SK-N-SH (cell line): ENCODE data around the gene EPHX1. TPM values are rescaled to one million over a fixed set of nuclear protein-coding genes. Genes with fewer than 3 reads are reported as not detected.

ENCODE experiments used
- CTCF ChIA-PET: fragments of 300-600, 350-600 bp; formaldehyde crosslinking; extraction: SDS; loops from one replicate; lab custom pipeline; 2021; lab: Yijun Ruan, JAX
- POLR2A ChIA-PET: fragments of 350-600 bp; sonication (Branson Sonifier 250); formaldehyde crosslinking; extraction: SDS; loops from one replicate; lab custom pipeline; 2020; ENCODE audit warnings: antibody characterized with exemption, inconsistent platforms; lab: Yijun Ruan, JAX
- DNase-seq: peaks from one replicate; pipeline ENCODE4 v3.0.0; 2012
- H2AFZ ChIP-seq: fragments of 200-600 bp; sonication (generic); 2 replicates; pipeline ENCODE4 v1.8.1; 2016; ENCODE audit warnings: antibody characterized with exemption, mild to moderate bottlenecking, low read depth
- H3F3A ChIP-seq: fragments of 200-600 bp; sonication (generic); replicated peaks from 2 replicates; pipeline ENCODE3; 2016; ENCODE audit warnings: antibody characterized with exemption, mild to moderate bottlenecking; ENCODE audit not compliant: insufficient read depth
- H3K27ac ChIP-seq, 2 experiments: fragments of 200-500 bp in 1 of 2; fragments of 200-600 bp in 1 of 2; sonication (Bioruptor generic) in 1 of 2; sonication (generic), shearing (Covaris generic) in 1 of 2; 2 replicates each; pipeline versions ENCODE4 v1.5.1 to v1.6.1; 2014 to 2016; ENCODE audit warnings: low read depth in 2 of 2, inconsistent platforms in 1 of 2, low read length in 1 of 2, mild to moderate bottlenecking in 1 of 2, mixed read lengths in 1 of 2
- H3K27me3 ChIP-seq: fragments of 200-600 bp; sonication (generic), shearing (Covaris generic); 2 replicates; pipeline ENCODE4 v1.6.1; 2016; ENCODE audit warnings: mixed run types; ENCODE audit not compliant: insufficient read depth
- H3K36me3 ChIP-seq, 2 experiments: fragments of 200-500 bp in 1 of 2; fragments of 200-600 bp in 1 of 2; sonication (Bioruptor generic) in 1 of 2; sonication (generic) in 1 of 2; replicated peaks in 1 of 2; 2 replicates each; pipeline versions ENCODE3 to v1.5.1; 2014 to 2016; ENCODE audit warnings: low read length in 1 of 2, mild to moderate bottlenecking in 1 of 2; ENCODE audit not compliant: insufficient read depth in 2 of 2, control insufficient read depth in 1 of 2
- H3K4me1 ChIP-seq, 2 experiments: fragments of 200-500 bp in 1 of 2; fragments of 200-600 bp in 1 of 2; sonication (Bioruptor generic) in 1 of 2; sonication (generic), shearing (Covaris generic) in 1 of 2; 2 replicates each; pipeline versions ENCODE4 v1.5.1 to v1.6.1; 2014 to 2016; ENCODE audit warnings: low read depth in 1 of 2, low read length in 1 of 2, mixed run types in 1 of 2; ENCODE audit not compliant: insufficient read depth in 2 of 2, control insufficient read depth in 1 of 2
- H3K4me2 ChIP-seq: fragments of 200-600 bp; sonication (generic), shearing (Covaris generic); 2 replicates; pipeline ENCODE4 v1.6.1; 2017; ENCODE audit warnings: mixed run types
- H3K4me3 ChIP-seq, 2 experiments: fragments of 200-500 bp in 1 of 2; fragments of 200-600 bp in 1 of 2; sonication (Bioruptor generic) in 1 of 2; sonication (generic), shearing (Covaris generic) in 1 of 2; 2 replicates each; pipeline versions ENCODE4 v1.5.1 to v1.8.1; 2014 to 2016; ENCODE audit warnings: low read depth in 2 of 2, inconsistent platforms in 1 of 2, low read length in 1 of 2, mild to moderate bottlenecking in 1 of 2, mixed read lengths in 1 of 2, moderate library complexity in 1 of 2
- H3K79me2 ChIP-seq: fragments of 200-600 bp; sonication (generic); 2 replicates; pipeline ENCODE4 v1.8.1; 2017; ENCODE audit warnings: mild to moderate bottlenecking; ENCODE audit not compliant: insufficient read depth
- H3K9ac ChIP-seq: fragments of 200-600 bp; sonication (generic); 2 replicates; pipeline ENCODE4 v1.6.1; 2017; ENCODE audit warnings: mixed run types
- H3K9me2 ChIP-seq: fragments of 200-600 bp; sonication (generic); 2 replicates; pipeline ENCODE4 v1.6.1; 2017; ENCODE audit warnings: mixed run types
- H3K9me3 ChIP-seq: fragments of 200-600 bp; sonication (generic); 2 replicates; pipeline ENCODE4 v1.6.1; 2017; ENCODE audit warnings: mixed run types, mild to moderate bottlenecking, moderate library complexity
- H4K20me1 ChIP-seq: fragments of 200-600 bp; sonication (generic); 2 replicates; pipeline ENCODE4 v1.6.1; 2017; ENCODE audit warnings: mild to moderate bottlenecking, mixed run types; ENCODE audit not compliant: insufficient read depth
- FOXM1 ChIP-seq: IDR thresholded peaks from 2 replicates; pipeline ENCODE4 v1.4.0; 2012; ENCODE audit warnings: low read depth, mild to moderate bottlenecking
- GABPA ChIP-seq: IDR thresholded peaks from 2 replicates; pipeline ENCODE4 v1.4.0; 2012; ENCODE audit warnings: low read depth, mild to moderate bottlenecking
- MEF2A ChIP-seq: IDR thresholded peaks from 2 replicates; pipeline ENCODE4 v1.4.0; 2012; ENCODE audit warnings: low read depth, borderline replicate concordance
- MXI1 ChIP-seq: IDR thresholded peaks from 2 replicates; pipeline ENCODE4 v1.6.1; 2012; ENCODE audit warnings: mild to moderate bottlenecking, low read depth, low read length, improper control_type of control experiment
- NFIC ChIP-seq: IDR thresholded peaks from 2 replicates; pipeline ENCODE4 v1.4.0; 2012; ENCODE audit warnings: borderline replicate concordance
- RAD21 ChIP-seq: IDR thresholded peaks from 2 replicates; pipeline ENCODE4 v1.6.1; 2012; ENCODE audit warnings: mild to moderate bottlenecking, low read length
- RCOR1 ChIP-seq: fragments of 150-350 bp; IDR thresholded peaks from 2 replicates; pipeline ENCODE4 v1.6.1; 2017; ENCODE audit warnings: antibody characterized with exemption, low read length
- REST ChIP-seq: IDR thresholded peaks from 2 replicates; pipeline ENCODE4 v1.6.1; 2012; ENCODE audit warnings: mild to moderate bottlenecking, low read depth, low read length, moderate library complexity
- RFX5 ChIP-seq: IDR thresholded peaks from 2 replicates; pipeline ENCODE4 v1.6.1; 2012; ENCODE audit warnings: mild to moderate bottlenecking, improper control_type of control experiment, low read length
- RXRA ChIP-seq: IDR thresholded peaks from 2 replicates; pipeline ENCODE4 v1.4.0; 2012; ENCODE audit warnings: low read depth, mild to moderate bottlenecking, borderline replicate concordance
- SIN3A ChIP-seq: IDR thresholded peaks from 2 replicates; pipeline ENCODE4 v1.6.1; 2012; ENCODE audit warnings: low read depth, mild to moderate bottlenecking, low read length, moderate library complexity, borderline replicate concordance
- SMC3 ChIP-seq: IDR thresholded peaks from 2 replicates; pipeline ENCODE4 v1.6.1; 2012; ENCODE audit warnings: low read depth, low read length, improper control_type of control experiment
- TCF12 ChIP-seq: IDR thresholded peaks from 2 replicates; pipeline ENCODE4 v1.4.0; 2012
- USF1 ChIP-seq: IDR thresholded peaks from 2 replicates; pipeline ENCODE4 v1.4.0; 2012; ENCODE audit warnings: low read depth, borderline replicate concordance
- YY1 ChIP-seq: IDR thresholded peaks from 2 replicates; pipeline ENCODE4 v1.4.0; 2012; ENCODE audit warnings: low read depth, mild to moderate bottlenecking
- ZBTB33 ChIP-seq: IDR thresholded peaks from 2 replicates; pipeline ENCODE4 v1.4.0; 2012; ENCODE audit warnings: low read depth, borderline replicate concordance
- WGBS: methylation state at CpG from one replicate; pipeline ENCODE4 v1.1.6; 2017; ENCODE audit warnings: low lambda C conversion rate; 5-methylcytosine and 5-hydroxymethylcytosine counted together
- polyA plus RNA-seq, 3 experiments: library from polyadenylated mRNA; depleted of rRNA; stranded (reverse); fragments of >200 nt; gene quantifications; 2 replicates each; pipeline ENCODE4 v1.2.3, GENCODE V29; 2012

EPHX1 gene
- polyA plus RNA-seq, 1 of the 3 experiments (the other 2 are of a cell fraction), result 45.7 TPM

- TF ChIP-seq REST (no peak), SIN3A (no peak), RCOR1 (no peak), FOXM1 (no peak), USF1 (no peak), GABPA (no peak), ZBTB33 (no peak)
These were observed 79.8 kb downstream of the EPHX1 start (continued) for GRCh38 chr1:225889743-225890142.

- H3K36me3 ChIP-seq, result no peaks in the 10 kb centered on the region
- no peak overlapping the region for H3K4me3 ChIP-seq
- no peak overlapping the region for H3K27ac ChIP-seq
- H4K20me1 ChIP-seq, result no peaks in the 10 kb centered on the region
- H3K4me1 ChIP-seq, result no peaks in the 10 kb centered on the region; a peak in 1 of 4 replicates
- ChIA-PET POLR2A (no interaction called here), CTCF (interaction anchor here (2.0 kb wide), 1 partner anchor 416 kb away, joined by 7 read pairs; no protein-coding TSS in a partner anchor)
- WGBS, result 67% methylated on average over 6 of the region's 6 CpGs
- no peak overlapping the region for H2AFZ ChIP-seq
- no peaks in the 10 kb centered on the region for H3K9me3 ChIP-seq
- H3K9me2 ChIP-seq, result no peaks in the 10 kb centered on the region
- no peak for DNase-seq
- H3K9ac ChIP-seq, result no peak overlapping the region
- H3K79me2 ChIP-seq, result no peaks in the 10 kb centered on the region
- no peaks in the 10 kb centered on the region for H3K27me3 ChIP-seq
- H3K4me2 ChIP-seq, result no peak overlapping the region
- no peaks in the 10 kb centered on the region for H3F3A ChIP-seq
- TF ChIP-seq RFX5 (no peak), TCF12 (no peak), NFIC (no peak), MEF2A (no peak), RXRA (no peak), RAD21 (no peak), YY1 (no peak), USF1 (no peak), SMC3 (no peak), MXI1 (no peak)
These were observed 80.7 kb downstream of the EPHX1 start for GRCh38 chr1:225890346-225891228.
